Kidney (tissue), 14 donors: ENCODE measurements around the gene PIK3CD. TPM values are rescaled to one million over a fixed set of nuclear protein-coding genes. Genes with fewer than 3 reads are reported as not detected.

Experiments used
- DNase-seq, 5 donors: peaks; one replicate each; pipeline ENCODE4 v3.0.0-alpha.2; 2013 to 2020
- FAIRE-seq: peaks from 2 replicates; lab custom pipeline; 2012; peaks lifted over from hg19 to GRCh38; lab: Jason Lieb, UNC
- H3K27ac ChIP-seq, 2 donors: one replicate each; pipeline ENCODE4 v1.7.0; 2013; ENCODE audit warnings: low read depth in 2 of 2, low read length in 2 of 2, inconsistent platforms in 1 of 2
- H3K27me3 ChIP-seq: one replicate; pipeline ENCODE4 v1.7.1; 2013; ENCODE audit warnings: low read length, inconsistent platforms; ENCODE audit not compliant: control insufficient read depth, insufficient read depth
- H3K36me3 ChIP-seq, 3 donors: one replicate each; pipeline versions ENCODE4 v1.7.0 to v1.7.1; 2013; ENCODE audit warnings: low read length in 3 of 3, control low read depth in 1 of 3, inconsistent platforms in 1 of 3; ENCODE audit not compliant: insufficient read depth in 3 of 3, control insufficient read depth in 2 of 3
- H3K4me1 ChIP-seq, 3 donors: one replicate each; pipeline versions ENCODE4 v1.7.0 to v1.7.1; 2013; ENCODE audit warnings: low read length in 3 of 3, inconsistent platforms in 1 of 3, low read depth in 1 of 3; ENCODE audit not compliant: control insufficient read depth in 2 of 3, insufficient read depth in 2 of 3
- H3K4me3 ChIP-seq, 3 donors: one replicate each; pipeline versions ENCODE4 v1.7.0 to v1.8.1; 2013; ENCODE audit warnings: low read length in 3 of 3, control low read depth in 1 of 3, inconsistent platforms in 1 of 3
- H3K9ac ChIP-seq, 3 donors: one replicate each; pipeline versions ENCODE4 v1.7.0 to v1.7.1; 2013; ENCODE audit warnings: low read length in 3 of 3, control low read depth in 1 of 3, inconsistent platforms in 1 of 3
- H3K9me3 ChIP-seq, 3 donors: one replicate each; pipeline versions ENCODE4 v1.7.0 to v1.7.1; 2013; ENCODE audit warnings: low read length in 3 of 3, control low read depth in 1 of 3, inconsistent platforms in 1 of 3; ENCODE audit not compliant: control insufficient read depth in 2 of 3, insufficient read depth in 1 of 3
- CTCF ChIP-seq: IDR thresholded peaks from 3 replicates; pipeline ENCODE4 v1.5.1; 2012; ENCODE audit warnings: mild to moderate bottlenecking, moderate library complexity, borderline replicate concordance; ENCODE audit not compliant: insufficient read depth; ENCODE audit errors: extremely low read depth
- intact Hi-C: fragments of 100-400 bp; cut with DNase I; formaldehyde crosslinking; loops from one replicate; pipeline ENCODE4 v1.11.1; 2022
- polyA plus RNA-seq: library from polyadenylated mRNA; stranded (reverse); fragments of 350-450 nt; fragmentation: Illumina TruSeq; extraction: RNeasy Lipid Tissue Mini Kit (QIAGEN cat#74804); gene quantifications from one replicate; pipeline ENCODE4 v1.2.3, GENCODE V29; 2014; ENCODE audit warnings: low read depth, low replicate concordance; ENCODE audit not compliant: insufficient read depth
- total RNA-seq: library from RNA; stranded (reverse); fragmentation: NEBNext Ultra II Directional; extraction: Animal tissue kit (Norgen Biotek cat#: 25700); gene quantifications from one replicate; pipeline ENCODE4 v1.2.1, GENCODE V29; 2021
- donor health status: control.
- donor health status: control.
- donor health status: control.
- donor health status: control.
- donor health status: control.
- donor health status: DM: yes; HTN: yes; CAD: no.
- donor health status: Normal renal cell carcinoma (clear cell type).

The PIK3CD gene
- total and polyA plus RNA-seq, 2 donors from 2014 or later = 5.3 to 19.7 TPM

- DNase-seq (no peak), FAIRE-seq (no peak)
- intact Hi-C loops = no loop called here
- H3K9ac ChIP-seq = no peak overlapping the region
- no peaks in the 10 kb centered on the region for H3K36me3 ChIP-seq
- no peaks in the 10 kb centered on the region for H3K27me3 ChIP-seq
- no peak for TF ChIP-seq CTCF
- no peak overlapping the region for H3K4me3 ChIP-seq
- H3K4me1 ChIP-seq = no peaks in the 10 kb centered on the region
- no peaks in the 10 kb centered on the region for H3K9me3 ChIP-seq
- H3K27ac ChIP-seq = no peak overlapping the region
These were observed 11.7 kb downstream of the PIK3CD start for GRCh38 chr1:9663257-9663656.

DNA sequence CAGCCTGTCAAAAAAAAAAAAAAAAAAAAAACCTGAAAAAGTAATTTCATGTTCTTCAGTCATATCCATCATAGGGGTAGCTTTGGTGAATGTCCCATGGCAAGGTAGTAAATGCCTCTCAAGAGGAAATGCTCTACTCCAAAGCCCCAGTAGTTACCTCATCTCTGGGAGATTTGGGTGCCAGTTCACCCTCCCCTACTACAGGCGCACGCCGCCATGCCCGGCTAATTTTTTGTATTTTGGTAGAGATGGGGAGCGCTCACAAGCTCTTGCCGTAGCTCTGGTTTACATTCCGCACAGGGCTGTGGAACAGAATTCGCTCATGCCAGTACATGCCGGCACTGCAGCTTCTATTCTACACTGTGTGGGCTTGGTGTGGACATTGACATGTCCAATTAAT lies 13.7 kb downstream of the PIK3CD start:
- no peak overlapping the region for H3K4me3 ChIP-seq
- H3K9me3 ChIP-seq = no peaks in the 10 kb centered on the region
- H3K4me1 ChIP-seq = no peaks in the 10 kb centered on the region
- intact Hi-C loops = no loop called here
- DNase-seq = no peak
- no peak for TF ChIP-seq CTCF
- no peaks in the 10 kb centered on the region for H3K27me3 ChIP-seq
- no peak overlapping the region for H3K27ac ChIP-seq
- H3K36me3 ChIP-seq = no peaks in the 10 kb centered on the region
- no peak overlapping the region for H3K9ac ChIP-seq
- no peak for FAIRE-seq

DNA sequence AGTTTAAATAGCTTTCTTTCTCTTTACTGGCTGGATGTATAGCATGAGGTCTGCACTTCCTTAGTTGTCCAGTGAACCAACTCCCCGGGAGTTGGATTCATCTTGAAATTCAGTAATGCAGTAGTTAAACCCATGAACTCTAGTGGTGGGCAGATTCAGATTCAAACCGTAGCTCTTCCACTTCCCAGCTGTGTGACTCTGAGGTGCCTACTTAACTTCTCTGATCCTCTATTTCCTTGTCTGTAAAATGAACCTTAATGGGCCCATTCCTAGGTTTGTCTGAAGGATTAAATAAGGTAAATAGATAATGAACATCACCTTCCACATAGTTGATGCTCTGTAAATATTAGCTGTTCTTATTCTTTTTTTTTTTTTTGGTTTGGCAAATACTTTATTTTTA lies 16.5 kb downstream of the PIK3CD start:
- intact Hi-C loops = no loop called here
- Histone ChIP-seq H3K27me3 (no peaks in the 10 kb centered on the region), H3K9ac (no peak overlapping the region), H3K36me3 (no peaks in the 10 kb centered on the region), H3K9me3 (no peaks in the 10 kb centered on the region), H3K4me3 (no peak overlapping the region), H3K27ac (no peak overlapping the region), H3K4me1 (no peaks in the 10 kb centered on the region)
- no peak for TF ChIP-seq CTCF
- DNase-seq (no peak), FAIRE-seq (no peak)

- Histone ChIP-seq H3K4me1 (no peaks in the 10 kb centered on the region), H3K27ac (no peak overlapping the region), H3K9ac (no peak overlapping the region), H3K27me3 (no peaks in the 10 kb centered on the region), H3K4me3 (no peak overlapping the region), H3K36me3 (no peaks in the 10 kb centered on the region), H3K9me3 (no peaks in the 10 kb centered on the region)
- no peak for DNase-seq
- FAIRE-seq = no peak
- intact Hi-C loops = no loop called here
- no peak for TF ChIP-seq CTCF
These were observed 18.6 kb downstream of the PIK3CD start for GRCh38 chr1:9670085-9670484.
